Left ventricle myocardium superior (tissue), 1 donor: ENCODE data around the gene DCST2. TPM values are rescaled to one million over a fixed set of nuclear protein-coding genes. Genes with fewer than 3 reads are reported as not detected.

Experiments used
- ATAC-seq: fragments of 200-7000 bp; cut with Tn5 transposase; one replicate; pipeline ENCODE4 v1.9.1; 2020; ENCODE audit warnings: mild to moderate bottlenecking, moderate library complexity
- DNase-seq: peaks from one replicate; pipeline ENCODE4 v3.0.0-alpha.2; 2020
- intact Hi-C: fragments of 100-400 bp; cut with micrococcal nuclease; formaldehyde crosslinking; loops from one replicate; pipeline ENCODE4 v1.11.0; 2022
- total RNA-seq: library from RNA; stranded (reverse); fragmentation: NEBNext Ultra II Directional; extraction: Animal tissue kit (Norgen Biotek cat#: 25700); gene quantifications from one replicate; pipeline ENCODE4 v1.2.1, GENCODE V29; 2021
- donor health status: DM: no; HTN: yes; CAD: no; lungs with severe emphysema.

Gene DCST2
- total RNA-seq, 1 donor from 2014 or later = 0.37 TPM

GRCh38 chr1:155015527-155016230 is 17.9 kb downstream of the DCST2 start:
- intact Hi-C loops = no loop called here
- no peak for ATAC-seq
- DNase-seq = peak; percentile 28

GRCh38 chr1:155014709-155015508 is 18.7 kb downstream of the DCST2 start:
- DNase-seq (peak; percentile 29), ATAC-seq (no peak)
- intact Hi-C loops = no loop called here

DNA sequence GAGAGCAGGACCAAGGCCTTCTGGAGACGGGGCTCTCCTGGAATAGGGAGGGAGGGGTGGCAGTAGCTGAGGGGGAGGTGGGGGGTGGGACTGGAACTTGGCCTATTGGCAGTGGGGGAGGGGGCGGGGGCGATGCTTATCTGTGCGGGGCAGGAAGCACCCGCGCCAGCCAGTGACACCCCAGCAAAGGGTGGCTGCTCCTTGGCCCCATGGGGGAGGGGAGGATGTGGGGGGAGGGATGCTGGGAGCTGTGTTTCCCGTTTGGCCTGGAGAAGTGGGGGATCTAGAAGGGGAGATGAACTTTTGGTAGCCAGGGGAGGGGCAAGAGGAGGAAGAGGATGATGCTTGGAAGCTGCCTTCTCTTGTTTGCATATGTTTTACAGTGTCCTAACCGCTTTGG is 19.9 kb downstream of the DCST2 start:
- DNase-seq = peak; percentile 21
- intact Hi-C loops = no loop called here
- no peak for ATAC-seq

DNA sequence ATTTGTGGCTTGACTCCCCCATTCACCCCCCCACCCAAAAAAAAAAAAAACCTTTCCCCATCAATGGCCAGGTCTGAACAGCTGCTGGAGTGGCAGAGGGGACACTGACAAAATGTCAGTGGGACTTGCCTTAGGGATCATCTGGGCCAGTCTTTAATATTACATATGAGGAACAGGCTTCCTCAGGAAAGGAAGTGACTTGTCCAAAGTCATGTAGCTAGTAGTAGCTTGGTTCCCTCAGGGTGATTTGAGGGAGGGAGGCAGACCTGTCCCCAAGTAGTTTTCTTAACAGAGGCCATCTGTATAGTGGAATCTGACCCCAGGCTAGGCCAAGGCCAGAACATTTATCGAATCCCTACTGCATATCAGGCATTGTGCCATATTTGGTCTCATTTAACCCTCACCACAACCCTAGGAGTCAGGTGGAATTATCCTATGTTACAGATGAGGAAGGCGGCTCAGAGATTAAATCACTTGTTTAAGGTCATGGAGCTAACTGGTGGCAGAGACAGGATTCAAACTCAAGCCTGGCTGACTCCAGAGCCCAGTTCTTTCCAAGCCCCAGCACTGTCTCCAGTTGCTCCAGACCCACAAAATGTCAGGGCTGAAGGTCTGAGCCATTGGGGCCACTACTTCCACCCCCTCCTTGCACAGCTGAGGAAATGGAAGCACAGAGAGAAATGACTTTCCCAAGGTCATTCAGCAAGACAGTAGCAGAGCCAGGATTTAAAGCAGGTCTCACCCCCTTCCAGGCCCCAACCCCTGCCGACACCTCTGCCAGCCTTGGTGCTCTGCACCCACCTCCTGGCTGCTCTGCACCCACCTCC is 20.6 kb downstream of the DCST2 start:
- ATAC-seq (no peak), DNase-seq (no peak)
- intact Hi-C loops = no loop called here

GRCh38 chr1:155012026-155012546 is 21.5 kb downstream of the DCST2 start:
- peak; percentile 77 for DNase-seq

GRCh38 chr1:155011437-155012025 is 22.1 kb downstream of the DCST2 start:
- ATAC-seq = no peak
- intact Hi-C loops = no loop called here
- peak; percentile 28 for DNase-seq

More at GRCh38 chr1:155012026-155012546, 21.5 kb downstream of the DCST2 start:
- intact Hi-C loops = no loop called here
- peak; percentile 44 for ATAC-seq

DNA sequence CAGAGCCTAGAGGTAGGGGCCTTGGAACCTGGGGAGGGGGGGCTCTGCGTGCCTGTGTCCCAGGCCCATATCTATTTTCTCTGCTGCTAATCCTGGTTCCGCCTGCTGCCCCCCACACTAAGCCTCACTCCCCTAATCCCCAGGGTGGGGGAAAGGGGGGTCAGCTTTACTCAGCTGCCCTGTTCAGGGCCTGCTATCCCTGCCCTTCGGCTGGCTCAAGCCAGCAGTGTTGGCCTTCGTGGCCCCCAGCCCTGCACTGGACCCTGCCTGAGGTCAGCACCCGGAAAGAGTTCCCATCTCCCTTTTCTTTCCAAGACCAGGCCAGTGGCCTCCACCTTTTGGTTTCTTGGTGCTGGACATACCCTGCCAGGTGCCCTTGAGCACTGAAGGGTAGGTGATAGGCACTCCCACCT is 22.6 kb downstream of the DCST2 start:
- DNase-seq (no peak), ATAC-seq (no peak)
- intact Hi-C loops = no loop called here

DNA sequence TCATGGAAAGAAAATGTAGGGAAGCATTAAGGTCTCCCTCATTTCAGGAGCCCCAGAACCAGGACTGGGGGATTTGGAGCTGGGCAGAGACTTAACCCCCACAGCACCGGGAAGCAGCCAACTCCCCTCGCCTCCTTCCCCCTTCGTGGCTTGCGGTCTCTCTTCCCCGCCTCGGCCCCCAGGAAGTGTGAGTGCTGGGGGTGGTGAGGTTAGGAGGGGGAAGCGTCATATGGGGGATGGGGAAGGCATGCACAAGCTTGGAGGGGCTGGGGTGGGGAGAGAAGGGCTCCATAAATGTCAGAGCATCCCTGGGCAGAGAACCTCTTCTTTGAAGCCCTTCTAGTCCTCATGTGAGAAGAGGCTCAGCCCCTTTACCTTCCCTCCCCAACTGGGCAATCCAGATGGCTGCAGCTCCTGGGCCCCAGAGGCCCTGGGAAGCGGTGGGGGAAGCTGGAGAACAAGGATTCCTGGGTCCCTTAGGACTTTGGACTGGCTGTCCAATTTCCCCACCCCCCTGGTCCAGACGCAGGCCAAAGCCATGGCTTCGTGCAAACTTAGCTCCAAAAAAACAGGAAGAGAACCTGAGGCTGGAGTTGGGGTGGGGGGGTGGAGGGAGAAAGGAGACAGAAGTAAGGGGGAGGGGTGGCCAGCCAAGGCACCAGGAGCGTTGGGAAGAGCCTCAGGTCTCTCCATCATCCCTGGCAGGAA is 23.2 kb downstream of the DCST2 start:
- no peak for ATAC-seq
- DNase-seq = peak; percentile 27
- intact Hi-C loops = no loop called here

- ATAC-seq (no peak), DNase-seq (peak; percentile 25)
- intact Hi-C loops = no loop called here
Measured at GRCh38 chr1:155009742-155010141, 23.8 kb downstream of the DCST2 start.

- ATAC-seq (no peak), DNase-seq (peak; percentile 22)
- intact Hi-C loops = no loop called here
Measured at GRCh38 chr1:155009221-155009711, 24.3 kb downstream of the DCST2 start.

- intact Hi-C loops = no loop called here
- DNase-seq (peak; percentile 67), ATAC-seq (no peak)
Measured at GRCh38 chr1:155008015-155008941, 25.3 kb downstream of the DCST2 start.

DNA sequence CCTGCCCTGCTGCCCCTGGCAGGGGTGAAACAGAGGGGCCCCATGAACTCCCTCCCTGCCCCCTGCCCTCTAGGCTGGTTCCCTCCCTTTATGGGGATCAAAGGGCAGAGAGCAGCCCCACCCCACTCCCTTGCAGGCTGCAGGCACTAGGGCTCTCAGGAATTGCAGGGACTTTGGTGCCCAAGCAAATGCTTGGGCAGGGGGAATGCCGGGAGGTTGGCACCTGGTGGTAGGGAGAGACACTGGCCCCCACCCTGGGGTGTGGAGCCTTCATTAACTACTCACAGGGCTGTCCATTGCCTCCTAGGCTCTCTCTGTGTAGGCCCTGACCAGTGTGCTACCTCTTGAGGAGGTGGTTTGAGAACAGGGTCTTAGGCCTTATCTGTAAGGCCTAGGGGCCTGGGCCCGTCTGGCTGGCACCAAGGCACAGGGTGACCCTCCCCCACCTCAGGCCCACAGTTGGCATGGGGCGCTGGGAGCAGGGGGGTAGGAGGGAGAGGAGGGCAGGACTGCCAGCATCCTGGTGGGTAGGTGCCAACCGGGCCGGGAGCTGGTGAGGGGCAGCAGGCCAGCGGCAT is 26.2 kb downstream of the DCST2 start:
- peak; percentile 37 for ATAC-seq
- intact Hi-C loops = no loop called here
- peak; percentile 86 for DNase-seq

GRCh38 chr1:155006601-155007101 is 26.9 kb downstream of the DCST2 start:
- no peak for ATAC-seq
- intact Hi-C loops = no loop called here
- DNase-seq = peak; percentile 31

DNA sequence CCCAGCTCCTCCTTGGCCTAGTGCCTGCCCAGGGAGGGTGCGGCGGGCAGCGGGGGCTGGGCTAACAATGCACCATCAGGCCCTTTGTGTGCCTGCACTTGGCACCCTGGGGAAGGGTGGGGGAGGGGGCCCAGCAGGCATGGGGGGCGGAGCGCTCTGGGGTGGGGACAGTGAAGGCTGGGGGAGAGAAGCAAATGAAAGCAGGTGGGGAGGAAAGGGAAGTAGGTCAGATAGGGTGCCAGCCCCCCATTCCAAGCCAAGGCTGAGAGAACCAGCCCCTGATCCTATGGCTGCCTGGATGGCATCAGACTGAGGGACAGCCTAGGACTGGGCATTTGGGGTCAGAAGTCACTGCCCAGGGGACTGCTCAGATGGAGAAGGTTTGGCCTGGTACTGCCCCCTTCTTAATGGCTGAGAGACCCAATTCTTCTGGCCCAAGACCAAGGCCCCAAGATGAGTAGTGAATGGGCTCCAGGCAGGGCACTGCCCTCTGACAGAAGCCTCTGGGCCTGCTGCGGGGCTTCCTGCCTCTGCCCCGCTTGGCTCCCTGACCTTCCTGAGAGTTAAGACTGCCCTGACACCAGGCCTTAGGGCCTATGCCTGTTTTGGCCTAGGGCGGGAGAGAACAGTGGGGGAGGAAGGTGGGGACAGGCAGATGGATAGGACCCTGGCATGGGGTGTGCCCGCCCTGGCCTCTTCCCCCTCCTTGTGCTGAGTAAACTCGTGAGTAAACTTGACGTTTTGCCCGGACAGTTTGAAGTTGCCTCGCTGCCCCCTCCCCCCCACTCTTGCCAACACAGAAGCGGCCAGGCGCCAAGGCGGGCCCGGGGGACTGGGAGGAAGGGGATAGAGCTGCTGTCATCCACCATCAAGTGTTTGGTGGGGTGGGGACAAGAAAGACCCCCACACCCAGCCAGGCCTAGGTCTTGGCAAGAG is 28.2 kb downstream of the DCST2 start:
- peak; percentile 41 for ATAC-seq
- intact Hi-C loops = no loop called here
- peak; percentile 85 for DNase-seq

- intact Hi-C loops = no loop called here
- DNase-seq (peak; percentile 28), ATAC-seq (no peak)
Measured at GRCh38 chr1:155004352-155005075, 29.1 kb downstream of the DCST2 start.
